Measurements from ENCODE around the gene RUFY4. TPM values are rescaled to one million over a fixed set of nuclear protein-coding genes. Genes with fewer than 3 reads are reported as not detected.

Gene RUFY4
- total RNA-seq, 1 donor from 2014 or later = not detected

GRCh38 chr2:218075975-218076811 is 7.1 kb downstream of the RUFY4 start:
- no peaks in the 10 kb centered on the region for H3K4me1 ChIP-seq
- TF ChIP-seq CTCF (IDR thresholded peaks at IDR 0.05) = no peak
- no peaks in the 10 kb centered on the region for H3K27me3 ChIP-seq
- no peaks in the 10 kb centered on the region for H3K36me3 ChIP-seq
- H3K27ac ChIP-seq = no peak overlapping the region
- no peak overlapping the region for H3K4me3 ChIP-seq
- no peaks in the 10 kb centered on the region for H3K9me3 ChIP-seq
- no peak for DNase-seq (ENCODE audit: low spot score in 2 of 2)
- intact Hi-C loops (cut with DNase I) = no loop called here

- Histone ChIP-seq H3K4me1 (no peaks in the 10 kb centered on the region), H3K4me3 (no peak overlapping the region), H3K27me3 (no peaks in the 10 kb centered on the region), H3K9me3 (no peaks in the 10 kb centered on the region), H3K36me3 (no peaks in the 10 kb centered on the region), H3K27ac (no peak overlapping the region)
- intact Hi-C loops (cut with DNase I) = no loop called here
- no peak for TF ChIP-seq CTCF (IDR thresholded peaks at IDR 0.05)
- no peak for DNase-seq (ENCODE audit: low spot score in 2 of 2)
Measured at GRCh38 chr2:218077464-218078216, 8.6 kb downstream of the RUFY4 start.

GRCh38 chr2:218079943-218080913 is 11.2 kb downstream of the RUFY4 start:
- intact Hi-C loops (cut with DNase I) = no loop called here
- no peaks in the 10 kb centered on the region for H3K9me3 ChIP-seq
- H3K4me1 ChIP-seq = no peaks in the 10 kb centered on the region
- no peak overlapping the region for H3K27ac ChIP-seq
- H3K36me3 ChIP-seq = no peaks in the 10 kb centered on the region
- H3K4me3 ChIP-seq = no peak overlapping the region
- TF ChIP-seq CTCF (IDR thresholded peaks at IDR 0.05) = no peak
- no peaks in the 10 kb centered on the region for H3K27me3 ChIP-seq
- no peak for DNase-seq (ENCODE audit: low spot score in 2 of 2)

GRCh38 chr2:218081063-218081462 is 12.0 kb downstream of the RUFY4 start:
- H3K4me1 ChIP-seq = no peaks in the 10 kb centered on the region
- H3K27me3 ChIP-seq = no peaks in the 10 kb centered on the region
- no peaks in the 10 kb centered on the region for H3K36me3 ChIP-seq
- intact Hi-C loops (cut with DNase I) = no loop called here
- no peak for TF ChIP-seq CTCF (IDR thresholded peaks at IDR 0.05)
- DNase-seq (ENCODE audit: low spot score in 2 of 2) = no peak
- peaks cover 0 to under 1% of the 10 kb centered on the region in 2 donors for H3K9me3 ChIP-seq
- no peak overlapping the region for H3K27ac ChIP-seq
- no peak overlapping the region for H3K4me3 ChIP-seq

- no peaks in the 10 kb centered on the region for H3K27me3 ChIP-seq
- no peak overlapping the region for H3K4me3 ChIP-seq
- TF ChIP-seq CTCF (IDR thresholded peaks at IDR 0.05) = no peak
- no peaks in the 10 kb centered on the region for H3K36me3 ChIP-seq
- intact Hi-C loops (cut with DNase I) = no loop called here
- peaks cover 0 to 7% of the 10 kb centered on the region in 2 donors for H3K9me3 ChIP-seq
- peak in 1 of 2 donors; percentile 46 for DNase-seq (ENCODE audit: low spot score in 2 of 2)
- no peak overlapping the region for H3K27ac ChIP-seq
- H3K4me1 ChIP-seq = no peaks in the 10 kb centered on the region
Measured at GRCh38 chr2:218081695-218082094, 12.6 kb downstream of the RUFY4 start.
